WTC11 (cell line): ENCODE results near the gene SBNO2.

Source experiments
- CREB1 ChIP-seq: sonication (generic); formaldehyde crosslinking; IDR thresholded peaks from 2 replicates; pipeline ENCODE4 v1.8.0; 2023; ENCODE audit warnings: mild to moderate bottlenecking, missing genetic modification reagents
- CREM ChIP-seq: sonication (generic); formaldehyde crosslinking; IDR thresholded peaks from 2 replicates; pipeline ENCODE4 v1.8.1; 2022; ENCODE audit warnings: mild to moderate bottlenecking, missing genetic modification reagents, moderate library complexity
- ELF4 ChIP-seq: sonication (generic); formaldehyde crosslinking; IDR thresholded peaks from 2 replicates; pipeline ENCODE4 v1.8.1; 2022; ENCODE audit warnings: low read depth, mild to moderate bottlenecking, moderate library complexity, missing genetic modification reagents
- FOXK1 ChIP-seq: sonication (generic); formaldehyde crosslinking; IDR thresholded peaks from 2 replicates; pipeline ENCODE4 v1.8.0; 2022; ENCODE audit warnings: mild to moderate bottlenecking, moderate library complexity, missing genetic modification reagents
- JUN ChIP-seq: sonication (generic); formaldehyde crosslinking; IDR thresholded peaks from 2 replicates; pipeline ENCODE4 v1.8.0; 2023; ENCODE audit warnings: mild to moderate bottlenecking, missing genetic modification reagents
- MXD4 ChIP-seq: fragments of 250-450 bp; sonication (Bioruptor Pico); IDR thresholded peaks from 2 replicates; pipeline ENCODE4 v1.8.0; 2021; ENCODE audit warnings: mild to moderate bottlenecking, moderate library complexity, borderline replicate concordance
- ZNF121 ChIP-seq: sonication (generic); formaldehyde crosslinking; IDR thresholded peaks from 2 replicates; pipeline ENCODE4 v1.8.0; 2023; ENCODE audit warnings: missing genetic modification reagents
- ZNF416 ChIP-seq: fragments of 250-450 bp; sonication (Bioruptor Pico); IDR thresholded peaks from 2 replicates; pipeline ENCODE4 v1.9.0; 2021; ENCODE audit warnings: mild to moderate bottlenecking, inconsistent platforms
- TF ChIP-seq, protein P1 (sequence below): fragments of 200-600 bp; IDR thresholded peaks from 2 replicates; pipeline ENCODE4 v1.8.0; 2022; ENCODE audit warnings: antibody characterized with exemption
- TF ChIP-seq, protein P2 (sequence below): sonication (generic); formaldehyde crosslinking; conservative IDR thresholded peaks from 2 replicates; pipeline ENCODE4 v1.8.1; 2022; ENCODE audit warnings: mild to moderate bottlenecking, missing genetic modification reagents
- TF ChIP-seq, protein P3 (sequence below): sonication (generic); formaldehyde crosslinking; IDR thresholded peaks from 2 replicates; pipeline ENCODE4 v1.8.1; 2022; ENCODE audit warnings: mild to moderate bottlenecking, missing genetic modification reagents, moderate library complexity, borderline replicate concordance
- TF ChIP-seq, protein P4 (sequence below): sonication (generic); formaldehyde crosslinking; IDR thresholded peaks from 2 replicates; pipeline ENCODE4 v1.8.1; 2023; ENCODE audit warnings: mild to moderate bottlenecking, missing genetic modification reagents, moderate library complexity
- TF ChIP-seq, protein P5 (sequence below): sonication (generic); formaldehyde crosslinking; IDR thresholded peaks from 2 replicates; pipeline ENCODE4 v1.8.0; 2023; ENCODE audit warnings: missing genetic modification reagents, mild to moderate bottlenecking, borderline replicate concordance

DNA sequence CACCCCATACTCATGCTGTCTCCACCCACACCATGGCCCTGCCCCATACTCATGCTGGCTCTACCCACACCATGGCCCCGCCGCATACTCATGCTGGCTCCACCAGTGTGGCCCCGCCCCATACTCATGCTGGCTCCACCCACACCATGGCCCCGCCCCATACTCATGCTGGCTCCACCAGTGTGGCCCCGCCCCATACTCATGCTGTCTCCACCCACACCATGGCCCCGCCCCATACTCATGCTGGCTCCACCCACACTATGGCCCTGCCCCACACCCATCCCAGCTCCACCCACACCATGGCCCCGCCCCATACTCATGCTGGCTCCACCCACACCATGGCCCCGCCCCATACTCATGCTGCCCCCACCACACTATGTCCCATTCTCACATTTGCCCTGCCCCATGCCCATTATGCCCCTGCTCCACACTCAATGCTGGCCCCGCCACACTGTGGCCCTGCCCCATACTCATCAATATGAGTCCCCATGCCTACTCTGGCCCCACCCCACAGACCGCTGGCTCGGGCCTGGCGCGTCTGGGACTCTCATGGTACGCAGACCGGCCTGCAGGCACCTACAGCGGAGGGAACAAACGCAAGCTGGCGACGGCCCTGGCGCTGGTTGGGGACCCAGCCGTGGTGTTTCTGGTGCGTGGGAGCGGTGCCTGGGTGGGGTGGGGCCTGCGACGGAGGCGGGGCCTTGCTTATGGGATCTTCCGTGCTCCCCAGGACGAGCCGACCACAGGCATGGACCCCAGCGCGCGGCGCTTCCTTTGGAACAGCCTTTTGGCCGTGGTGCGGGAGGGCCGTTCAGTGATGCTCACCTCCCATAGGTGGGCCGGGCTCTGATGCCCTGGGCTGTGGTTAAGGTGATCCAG lies 110.8 kb downstream of the SBNO2 start:
- TF ChIP-seq ZNF121 (CRISPR knock-in tag), result no peak
- no peak for TF ChIP-seq FOXK1 (CRISPR knock-in tag)
- TF ChIP-seq, protein P1, sequence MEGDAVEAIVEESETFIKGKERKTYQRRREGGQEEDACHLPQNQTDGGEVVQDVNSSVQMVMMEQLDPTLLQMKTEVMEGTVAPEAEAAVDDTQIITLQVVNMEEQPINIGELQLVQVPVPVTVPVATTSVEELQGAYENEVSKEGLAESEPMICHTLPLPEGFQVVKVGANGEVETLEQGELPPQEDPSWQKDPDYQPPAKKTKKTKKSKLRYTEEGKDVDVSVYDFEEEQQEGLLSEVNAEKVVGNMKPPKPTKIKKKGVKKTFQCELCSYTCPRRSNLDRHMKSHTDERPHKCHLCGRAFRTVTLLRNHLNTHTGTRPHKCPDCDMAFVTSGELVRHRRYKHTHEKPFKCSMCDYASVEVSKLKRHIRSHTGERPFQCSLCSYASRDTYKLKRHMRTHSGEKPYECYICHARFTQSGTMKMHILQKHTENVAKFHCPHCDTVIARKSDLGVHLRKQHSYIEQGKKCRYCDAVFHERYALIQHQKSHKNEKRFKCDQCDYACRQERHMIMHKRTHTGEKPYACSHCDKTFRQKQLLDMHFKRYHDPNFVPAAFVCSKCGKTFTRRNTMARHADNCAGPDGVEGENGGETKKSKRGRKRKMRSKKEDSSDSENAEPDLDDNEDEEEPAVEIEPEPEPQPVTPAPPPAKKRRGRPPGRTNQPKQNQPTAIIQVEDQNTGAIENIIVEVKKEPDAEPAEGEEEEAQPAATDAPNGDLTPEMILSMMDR, result no peak
- TF ChIP-seq ZNF416 (CRISPR knock-in tag), result no peak
- TF ChIP-seq CREB1 (CRISPR knock-in tag), result no peak
- TF ChIP-seq JUN, result no peak
- TF ChIP-seq, protein P2, sequence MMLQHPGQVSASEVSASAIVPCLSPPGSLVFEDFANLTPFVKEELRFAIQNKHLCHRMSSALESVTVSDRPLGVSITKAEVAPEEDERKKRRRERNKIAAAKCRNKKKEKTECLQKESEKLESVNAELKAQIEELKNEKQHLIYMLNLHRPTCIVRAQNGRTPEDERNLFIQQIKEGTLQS, result no peak
- TF ChIP-seq MXD4 (CRISPR knock-in tag), result no peak
- TF ChIP-seq, protein P3, sequence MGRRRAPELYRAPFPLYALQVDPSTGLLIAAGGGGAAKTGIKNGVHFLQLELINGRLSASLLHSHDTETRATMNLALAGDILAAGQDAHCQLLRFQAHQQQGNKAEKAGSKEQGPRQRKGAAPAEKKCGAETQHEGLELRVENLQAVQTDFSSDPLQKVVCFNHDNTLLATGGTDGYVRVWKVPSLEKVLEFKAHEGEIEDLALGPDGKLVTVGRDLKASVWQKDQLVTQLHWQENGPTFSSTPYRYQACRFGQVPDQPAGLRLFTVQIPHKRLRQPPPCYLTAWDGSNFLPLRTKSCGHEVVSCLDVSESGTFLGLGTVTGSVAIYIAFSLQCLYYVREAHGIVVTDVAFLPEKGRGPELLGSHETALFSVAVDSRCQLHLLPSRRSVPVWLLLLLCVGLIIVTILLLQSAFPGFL (CRISPR knock-in tag), result no peak
- TF ChIP-seq ELF4 (CRISPR knock-in tag), result no peak
- no peak for TF ChIP-seq CREM
- TF ChIP-seq, protein P4, sequence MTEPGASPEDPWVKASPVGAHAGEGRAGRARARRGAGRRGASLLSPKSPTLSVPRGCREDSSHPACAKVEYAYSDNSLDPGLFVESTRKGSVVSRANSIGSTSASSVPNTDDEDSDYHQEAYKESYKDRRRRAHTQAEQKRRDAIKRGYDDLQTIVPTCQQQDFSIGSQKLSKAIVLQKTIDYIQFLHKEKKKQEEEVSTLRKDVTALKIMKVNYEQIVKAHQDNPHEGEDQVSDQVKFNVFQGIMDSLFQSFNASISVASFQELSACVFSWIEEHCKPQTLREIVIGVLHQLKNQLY, result no peak
- TF ChIP-seq, protein P5, sequence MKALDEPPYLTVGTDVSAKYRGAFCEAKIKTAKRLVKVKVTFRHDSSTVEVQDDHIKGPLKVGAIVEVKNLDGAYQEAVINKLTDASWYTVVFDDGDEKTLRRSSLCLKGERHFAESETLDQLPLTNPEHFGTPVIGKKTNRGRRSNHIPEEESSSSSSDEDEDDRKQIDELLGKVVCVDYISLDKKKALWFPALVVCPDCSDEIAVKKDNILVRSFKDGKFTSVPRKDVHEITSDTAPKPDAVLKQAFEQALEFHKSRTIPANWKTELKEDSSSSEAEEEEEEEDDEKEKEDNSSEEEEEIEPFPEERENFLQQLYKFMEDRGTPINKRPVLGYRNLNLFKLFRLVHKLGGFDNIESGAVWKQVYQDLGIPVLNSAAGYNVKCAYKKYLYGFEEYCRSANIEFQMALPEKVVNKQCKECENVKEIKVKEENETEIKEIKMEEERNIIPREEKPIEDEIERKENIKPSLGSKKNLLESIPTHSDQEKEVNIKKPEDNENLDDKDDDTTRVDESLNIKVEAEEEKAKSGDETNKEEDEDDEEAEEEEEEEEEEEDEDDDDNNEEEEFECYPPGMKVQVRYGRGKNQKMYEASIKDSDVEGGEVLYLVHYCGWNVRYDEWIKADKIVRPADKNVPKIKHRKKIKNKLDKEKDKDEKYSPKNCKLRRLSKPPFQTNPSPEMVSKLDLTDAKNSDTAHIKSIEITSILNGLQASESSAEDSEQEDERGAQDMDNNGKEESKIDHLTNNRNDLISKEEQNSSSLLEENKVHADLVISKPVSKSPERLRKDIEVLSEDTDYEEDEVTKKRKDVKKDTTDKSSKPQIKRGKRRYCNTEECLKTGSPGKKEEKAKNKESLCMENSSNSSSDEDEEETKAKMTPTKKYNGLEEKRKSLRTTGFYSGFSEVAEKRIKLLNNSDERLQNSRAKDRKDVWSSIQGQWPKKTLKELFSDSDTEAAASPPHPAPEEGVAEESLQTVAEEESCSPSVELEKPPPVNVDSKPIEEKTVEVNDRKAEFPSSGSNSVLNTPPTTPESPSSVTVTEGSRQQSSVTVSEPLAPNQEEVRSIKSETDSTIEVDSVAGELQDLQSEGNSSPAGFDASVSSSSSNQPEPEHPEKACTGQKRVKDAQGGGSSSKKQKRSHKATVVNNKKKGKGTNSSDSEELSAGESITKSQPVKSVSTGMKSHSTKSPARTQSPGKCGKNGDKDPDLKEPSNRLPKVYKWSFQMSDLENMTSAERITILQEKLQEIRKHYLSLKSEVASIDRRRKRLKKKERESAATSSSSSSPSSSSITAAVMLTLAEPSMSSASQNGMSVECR (CRISPR knock-in tag), result no peak
